ENCODE results near the gene ARG1.
"Not testable (repeated sequence)": the region's sequence is repeated elsewhere in the genome, so short reads cannot be mapped to it uniquely, and the experiment has no call there.

Gene ARG1

DNA sequence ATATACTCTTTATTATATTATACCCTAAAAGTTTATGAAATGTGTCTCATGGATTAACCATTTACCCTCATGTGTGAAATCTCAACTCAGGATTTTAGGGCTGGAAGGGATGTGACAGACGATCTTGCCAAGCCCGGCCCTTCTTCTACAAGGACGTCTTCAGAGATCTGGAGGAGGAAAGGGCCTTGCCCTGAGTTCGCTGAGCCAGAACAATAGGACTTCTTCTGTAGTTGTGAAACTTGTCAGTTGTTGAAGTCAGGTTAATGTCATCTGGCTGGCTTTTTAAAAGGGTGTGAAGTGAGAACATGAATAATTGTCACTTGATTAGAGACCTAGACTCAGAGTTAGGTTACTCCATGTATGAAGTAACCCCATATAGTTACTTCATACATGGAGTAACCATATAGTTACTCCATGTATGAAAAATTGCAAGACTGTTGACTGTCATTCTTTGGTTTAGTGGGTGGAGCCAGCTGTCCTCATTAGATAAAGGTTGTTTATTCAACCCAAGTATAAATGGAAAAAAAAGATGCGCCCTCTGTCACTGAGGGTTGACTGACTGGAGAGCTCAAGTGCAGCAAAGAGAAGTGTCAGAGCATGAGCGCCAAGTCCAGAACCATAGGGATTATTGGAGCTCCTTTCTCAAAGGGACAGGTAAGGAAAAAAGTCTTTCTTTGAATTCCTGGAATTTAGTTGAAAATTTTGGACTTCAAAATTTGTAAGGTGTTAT, at the start of gene ARG1:
ARG1 (plus strand) TSS at position 541 of the 730 bp plus-strand sequence; CDS start at position 598, 57 bp downstream.
- ChIA-PET CTCF (interaction anchor here (1.0 to 1.7 kb wide), 3 partner anchors 10 to 56 kb away, joined by 3 to 6 read pairs (median 4); partner anchors contain the start of gene MED23), POLR2A (no interaction called here)
- DNase-seq (ENCODE audit: extremely low spot score) = no peak
- TF ChIP-seq, protein P1, sequence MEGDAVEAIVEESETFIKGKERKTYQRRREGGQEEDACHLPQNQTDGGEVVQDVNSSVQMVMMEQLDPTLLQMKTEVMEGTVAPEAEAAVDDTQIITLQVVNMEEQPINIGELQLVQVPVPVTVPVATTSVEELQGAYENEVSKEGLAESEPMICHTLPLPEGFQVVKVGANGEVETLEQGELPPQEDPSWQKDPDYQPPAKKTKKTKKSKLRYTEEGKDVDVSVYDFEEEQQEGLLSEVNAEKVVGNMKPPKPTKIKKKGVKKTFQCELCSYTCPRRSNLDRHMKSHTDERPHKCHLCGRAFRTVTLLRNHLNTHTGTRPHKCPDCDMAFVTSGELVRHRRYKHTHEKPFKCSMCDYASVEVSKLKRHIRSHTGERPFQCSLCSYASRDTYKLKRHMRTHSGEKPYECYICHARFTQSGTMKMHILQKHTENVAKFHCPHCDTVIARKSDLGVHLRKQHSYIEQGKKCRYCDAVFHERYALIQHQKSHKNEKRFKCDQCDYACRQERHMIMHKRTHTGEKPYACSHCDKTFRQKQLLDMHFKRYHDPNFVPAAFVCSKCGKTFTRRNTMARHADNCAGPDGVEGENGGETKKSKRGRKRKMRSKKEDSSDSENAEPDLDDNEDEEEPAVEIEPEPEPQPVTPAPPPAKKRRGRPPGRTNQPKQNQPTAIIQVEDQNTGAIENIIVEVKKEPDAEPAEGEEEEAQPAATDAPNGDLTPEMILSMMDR (IDR thresholded peaks at IDR 0.05; ENCODE audit: control extremely low read depth, extremely low read depth, low read depth, missing control alignments) = no peak

DNA sequence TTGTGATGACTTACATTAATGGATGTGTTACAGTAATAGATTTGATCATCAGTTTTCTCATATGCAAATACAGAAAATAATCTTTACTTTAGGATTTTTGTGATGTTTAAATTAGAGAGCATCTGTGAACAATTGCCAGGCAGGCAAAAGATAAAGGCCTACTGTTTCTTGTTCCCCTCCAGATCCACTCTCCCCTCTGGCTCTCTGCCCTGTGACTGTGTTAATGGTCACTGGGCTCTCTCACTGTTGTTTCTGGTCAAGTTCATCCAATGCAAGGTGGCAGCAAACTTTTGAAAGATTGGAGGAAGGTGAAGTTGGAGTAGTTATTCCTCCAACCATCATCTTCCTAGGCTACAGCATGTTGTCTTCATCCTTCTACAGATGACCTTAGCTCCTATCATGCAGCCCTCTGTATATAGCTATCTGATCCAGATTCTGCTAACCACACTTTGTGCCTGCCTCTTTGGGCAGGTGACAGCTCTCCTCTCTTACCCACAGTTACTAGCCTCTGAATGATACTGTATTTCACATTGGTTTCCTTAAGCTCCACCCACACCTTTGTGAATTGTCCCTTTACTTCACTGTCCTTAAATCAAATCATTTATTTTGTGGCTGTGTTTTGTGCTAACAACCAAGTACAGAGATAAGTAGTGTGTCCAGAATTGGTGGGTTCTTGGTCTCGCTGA, 48.9 kb upstream of the ARG1 start:
- DNase-seq (ENCODE audit: extremely low spot score) = no peak
- POLR2A ChIA-PET = no interaction called here
- CTCF ChIA-PET = interaction anchor here (2.1 kb wide), 1 partner anchor 8 kb away, joined by 6 read pairs; no protein-coding TSS in a partner anchor
- TF ChIP-seq, protein P1 (IDR thresholded peaks at IDR 0.05; ENCODE audit: control extremely low read depth, extremely low read depth, low read depth, missing control alignments) = no peak

DNA sequence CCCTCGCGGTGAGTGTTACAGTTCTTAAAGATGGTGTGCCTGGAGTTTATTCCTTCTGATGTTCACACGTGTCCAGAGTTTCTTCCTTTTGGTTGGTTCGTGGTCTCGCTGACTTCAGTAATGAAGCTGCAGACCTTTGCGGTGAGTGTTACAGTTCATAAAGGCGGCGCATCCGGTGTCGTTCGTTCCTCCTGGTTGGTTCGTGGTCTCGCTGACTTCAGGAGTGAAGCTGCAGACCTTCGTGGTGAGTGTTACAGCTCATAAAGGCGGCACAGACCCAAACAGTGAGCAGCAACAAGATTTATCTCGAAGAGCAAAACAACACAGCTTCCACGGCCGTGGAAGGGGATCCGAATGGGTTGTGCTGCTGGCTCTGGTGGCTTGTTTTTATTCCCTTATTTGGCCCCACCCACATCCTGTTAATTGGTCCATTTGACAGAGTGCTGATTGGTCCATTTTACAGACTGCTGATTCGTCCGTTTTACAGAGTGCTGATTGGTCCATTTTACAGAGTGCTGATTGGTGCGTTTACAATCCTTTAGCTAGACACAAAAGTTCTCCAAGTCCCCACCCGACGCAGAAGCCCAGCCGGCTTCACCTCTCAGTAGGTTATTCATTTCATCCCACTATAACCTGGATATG, 48.2 kb upstream of the ARG1 start:
- CTCF ChIA-PET = interaction anchor here (0.8 to 2.1 kb wide), 2 partner anchors 8 to 9 kb away, joined by 3 to 6 read pairs; no protein-coding TSS in a partner anchor
- POLR2A ChIA-PET = no interaction called here
- no peak for DNase-seq (ENCODE audit: extremely low spot score)
- TF ChIP-seq, protein P1 (IDR thresholded peaks at IDR 0.05; ENCODE audit: control extremely low read depth, extremely low read depth, low read depth, missing control alignments) = no peak

DNA sequence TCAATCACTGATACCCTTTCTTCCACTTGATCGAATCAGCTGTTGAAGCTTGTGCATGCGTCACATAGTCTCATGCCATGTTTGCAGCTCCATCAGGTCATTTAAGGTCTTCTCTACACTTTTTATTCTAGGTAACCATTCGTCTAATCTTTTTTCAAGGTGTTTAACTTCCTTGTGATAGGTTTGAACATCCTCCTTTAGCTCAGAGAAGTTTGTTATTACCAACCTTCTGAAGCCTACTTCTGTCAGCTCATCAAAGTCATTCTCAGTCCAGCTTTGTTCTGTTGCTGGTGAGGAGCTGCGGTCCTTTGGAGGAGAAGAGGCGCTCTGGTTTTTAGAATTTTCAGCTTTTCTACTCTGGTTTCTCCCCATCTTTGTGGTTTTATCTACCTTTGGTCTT, 42.1 kb upstream of the ARG1 start:
- POLR2A ChIA-PET; DNase-seq (ENCODE audit: extremely low spot score): not testable (repeated sequence)
- CTCF ChIA-PET = interaction anchor here (1.4 to 4.8 kb wide), 2 partner anchors 11 to 97 kb away, joined by 4 to 42 read pairs; partner anchors contain the start of gene MED23

DNA sequence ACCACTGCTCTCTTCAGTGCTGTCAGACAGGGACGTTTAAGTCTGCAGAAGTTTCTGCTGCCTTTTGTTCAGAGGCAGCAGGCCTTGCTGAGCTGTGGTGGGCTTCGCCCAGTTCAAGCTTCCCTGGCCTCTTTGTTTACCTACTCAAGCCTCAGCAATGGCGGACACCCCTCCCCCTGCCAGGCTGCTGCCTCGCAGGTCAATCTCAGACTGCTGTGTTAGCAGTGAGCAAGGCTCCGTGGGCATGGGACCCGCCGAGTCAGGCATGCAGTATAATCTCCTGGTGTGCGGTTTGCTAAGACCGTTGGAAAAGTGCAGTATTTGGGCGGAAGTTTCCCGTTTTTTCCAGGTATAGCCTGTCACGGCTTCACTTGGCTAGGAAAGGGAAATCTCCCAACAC, 41.3 kb upstream of the ARG1 start:
- CTCF ChIA-PET = interaction anchor here (1.1 to 4.8 kb wide), 5 partner anchors 8 to 647 kb away, joined by 4 to 42 read pairs (median 6); partner anchors contain the start of gene MED23
- POLR2A ChIA-PET; DNase-seq (ENCODE audit: extremely low spot score): not testable (repeated sequence)

DNA sequence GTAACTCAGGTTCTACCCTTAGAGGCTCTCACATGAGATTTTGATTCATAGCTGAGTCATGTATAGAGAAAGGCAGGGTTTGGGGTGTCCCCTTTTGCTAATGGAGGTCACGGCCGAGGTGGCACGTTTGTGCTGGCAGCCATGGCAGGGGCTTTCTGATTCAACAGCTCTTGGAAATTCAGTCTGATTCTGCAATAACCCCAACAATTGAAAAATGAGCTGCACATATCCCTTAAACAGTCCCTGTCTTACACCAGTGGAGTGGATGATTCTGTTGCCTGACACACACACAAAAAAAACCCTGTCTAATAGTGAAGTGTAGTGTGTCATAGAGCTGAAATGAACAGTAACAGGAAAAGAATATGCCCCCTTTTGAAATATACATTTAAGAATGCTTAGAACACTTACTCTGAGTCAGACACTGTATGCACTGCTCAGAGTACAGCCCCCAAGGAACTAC, 40.4 kb upstream of the ARG1 start:
- TF ChIP-seq, protein P1 (IDR thresholded peaks at IDR 0.05; ENCODE audit: control extremely low read depth, extremely low read depth, low read depth, missing control alignments) = no peak
- ChIA-PET POLR2A (no interaction called here), CTCF (interaction anchor here (1.1 to 4.8 kb wide), 10 partner anchors 9 to 648 kb away, joined by 3 to 42 read pairs (median 9); no protein-coding TSS in a partner anchor)
- peak; percentile 31 for DNase-seq (ENCODE audit: extremely low spot score)

DNA sequence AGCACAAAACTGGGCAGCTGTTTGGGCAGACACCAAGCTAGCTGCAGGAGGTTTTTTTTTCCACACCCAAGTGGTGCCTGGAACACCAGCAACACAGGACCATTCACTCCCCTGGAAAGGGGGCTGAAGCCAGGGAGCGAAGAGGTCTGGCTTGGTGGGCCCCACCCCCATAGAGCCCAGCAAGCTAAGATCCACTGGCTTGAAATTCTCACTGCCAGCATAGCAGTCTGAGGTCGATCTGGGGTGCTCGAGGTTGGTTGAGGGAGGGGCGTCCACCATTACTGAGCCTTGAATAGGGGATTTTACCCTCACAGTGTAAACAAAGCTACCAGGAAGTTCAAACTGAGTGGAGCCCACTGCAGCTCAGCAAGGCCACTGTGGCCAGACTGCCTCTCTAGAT, 34.4 kb upstream of the ARG1 start:
- POLR2A ChIA-PET; DNase-seq (ENCODE audit: extremely low spot score): not testable (repeated sequence)
- CTCF ChIA-PET = interaction anchor here (1.7 kb wide), 1 partner anchor 37 kb away, joined by 3 read pairs; no protein-coding TSS in a partner anchor
